Measurements from ENCODE around the gene SPTBN5.
A peak's percentile ranks its signal among the peaks of the same experiment; 100 is the strongest.

SPTBN5 gene

GRCh38 chr15:41856716-41857115 is 37.1 kb downstream of the SPTBN5 start:
- peaks cover 5% of the 10 kb centered on the region for H3K36me3 Mint-ChIP-seq (ENCODE audit: insufficient read depth)
- no peak for DNase-seq
- no peak for ATAC-seq (replicated peaks)

DNA sequence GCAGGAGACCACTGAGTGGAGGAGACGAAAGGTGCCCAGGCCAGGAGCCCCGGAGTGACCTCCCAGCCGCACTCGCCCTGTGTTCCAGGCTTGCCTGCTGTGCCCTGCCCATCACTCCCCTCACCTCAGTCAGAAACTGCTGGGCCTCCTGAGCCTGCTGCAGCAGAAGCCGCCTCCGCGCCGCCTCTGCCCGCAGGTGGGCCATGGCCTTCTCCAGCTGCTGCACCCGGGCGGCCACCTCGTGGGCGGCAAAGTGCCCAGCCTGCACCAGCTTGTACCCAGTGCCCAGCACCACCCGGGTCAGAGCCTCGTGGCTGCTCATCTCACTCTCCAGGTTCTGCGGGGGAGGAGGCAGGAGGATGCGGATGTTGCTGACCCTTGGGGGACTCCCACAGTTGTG is 37.6 kb downstream of the SPTBN5 start:
- Mint-ChIP-seq H3K9me3 (no peaks in the 10 kb centered on the region), H3K4me3 (no peak overlapping the region), H3K27ac (no peak overlapping the region), H3K27me3 (no peaks in the 10 kb centered on the region), H3K36me3 (ENCODE audit: insufficient read depth) (peaks cover 6% of the 10 kb centered on the region), H3K4me1 (ENCODE audit: low read depth in 2 of 2) (peaks cover 0 to 4% of the 10 kb centered on the region in 2 donors)
- no peak for ATAC-seq (replicated peaks)
- DNase-seq, result no peak

More at GRCh38 chr15:41856716-41857115, 37.1 kb downstream of the SPTBN5 start:
- Mint-ChIP-seq H3K27ac (no peak overlapping the region), H3K9me3 (no peaks in the 10 kb centered on the region), H3K27me3 (no peaks in the 10 kb centered on the region), H3K4me1 (ENCODE audit: low read depth in 2 of 2) (peaks cover 0 to 3% of the 10 kb centered on the region in 2 donors), H3K4me3 (no peak overlapping the region)

- Mint-ChIP-seq H3K4me1 (ENCODE audit: low read depth in 2 of 2) (peaks cover 0 to 8% of the 10 kb centered on the region in 2 donors), H3K27ac (peak overlapping the region in 1 of 2 donors; percentile 54), H3K36me3 (ENCODE audit: insufficient read depth) (peaks cover 10% of the 10 kb centered on the region), H3K4me3 (no peak overlapping the region), H3K9me3 (no peaks in the 10 kb centered on the region), H3K27me3 (no peaks in the 10 kb centered on the region)
- DNase-seq (no peak), ATAC-seq (replicated peaks) (no peak)
Measured at GRCh38 chr15:41855261-41855961, 38.4 kb downstream of the SPTBN5 start.

DNA sequence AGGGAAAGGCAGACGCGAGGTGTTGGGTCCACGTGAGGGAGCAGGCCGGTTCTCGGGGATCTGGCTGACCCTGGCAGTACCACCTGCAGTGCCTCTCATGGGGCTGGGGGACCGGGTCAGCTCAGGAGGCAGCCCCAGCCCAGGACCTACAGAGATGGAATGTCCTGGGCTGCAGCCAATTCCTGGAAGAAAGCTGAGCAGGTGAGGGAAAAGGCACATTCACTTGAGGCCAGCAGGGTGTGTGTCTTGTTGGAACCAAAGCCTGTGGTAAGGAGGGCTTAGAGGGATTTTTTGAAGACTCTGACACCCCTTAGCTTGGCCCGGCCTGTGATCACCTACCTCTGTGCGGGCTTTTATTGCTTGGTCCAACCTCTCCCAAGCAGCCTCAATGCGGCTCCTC is 39.4 kb downstream of the SPTBN5 start:
- no peak overlapping the region for H3K4me3 Mint-ChIP-seq
- H3K9me3 Mint-ChIP-seq, result no peaks in the 10 kb centered on the region
- DNase-seq, result no peak
- H3K27ac Mint-ChIP-seq, result no peak overlapping the region
- no peaks in the 10 kb centered on the region for H3K27me3 Mint-ChIP-seq
- H3K4me1 Mint-ChIP-seq (ENCODE audit: low read depth in 2 of 2), result peaks cover 0 to 6% of the 10 kb centered on the region in 2 donors
- H3K36me3 Mint-ChIP-seq (ENCODE audit: insufficient read depth), result peaks cover 11% of the 10 kb centered on the region
- no peak for ATAC-seq (replicated peaks)

GRCh38 chr15:41853831-41854230 is 40.0 kb downstream of the SPTBN5 start:
- Mint-ChIP-seq H3K4me3 (no peak overlapping the region), H3K36me3 (ENCODE audit: insufficient read depth) (peaks cover 14% of the 10 kb centered on the region), H3K4me1 (ENCODE audit: low read depth in 2 of 2) (peaks cover 0 to 6% of the 10 kb centered on the region in 2 donors), H3K27me3 (no peaks in the 10 kb centered on the region), H3K9me3 (no peaks in the 10 kb centered on the region), H3K27ac (no peak overlapping the region)
- no peak for ATAC-seq (replicated peaks)
- no peak for DNase-seq

- H3K4me1 Mint-ChIP-seq (ENCODE audit: low read depth in 2 of 2), result peaks cover 0 to 8% of the 10 kb centered on the region in 2 donors
- H3K27ac Mint-ChIP-seq, result peak overlapping the region in 1 of 2 donors; percentile 15
- no peaks in the 10 kb centered on the region for H3K9me3 Mint-ChIP-seq
- peaks cover 17% of the 10 kb centered on the region for H3K36me3 Mint-ChIP-seq (ENCODE audit: insufficient read depth)
- DNase-seq (no peak), ATAC-seq (replicated peaks) (no peak)
- H3K27me3 Mint-ChIP-seq, result no peaks in the 10 kb centered on the region
- no peak overlapping the region for H3K4me3 Mint-ChIP-seq
Measured at GRCh38 chr15:41852736-41853590, 40.9 kb downstream of the SPTBN5 start.

GRCh38 chr15:41851755-41852370 is 42.0 kb downstream of the SPTBN5 start:
- Mint-ChIP-seq H3K9me3 (no peaks in the 10 kb centered on the region), H3K4me3 (no peak overlapping the region), H3K4me1 (ENCODE audit: low read depth in 2 of 2) (peaks cover 0 to 10% of the 10 kb centered on the region in 2 donors), H3K36me3 (ENCODE audit: insufficient read depth) (peaks cover 22% of the 10 kb centered on the region), H3K27ac (peak overlapping the region in 1 of 2 donors; percentile 35), H3K27me3 (no peaks in the 10 kb centered on the region)
- ATAC-seq (replicated peaks) (no peak), DNase-seq (no peak)

DNA sequence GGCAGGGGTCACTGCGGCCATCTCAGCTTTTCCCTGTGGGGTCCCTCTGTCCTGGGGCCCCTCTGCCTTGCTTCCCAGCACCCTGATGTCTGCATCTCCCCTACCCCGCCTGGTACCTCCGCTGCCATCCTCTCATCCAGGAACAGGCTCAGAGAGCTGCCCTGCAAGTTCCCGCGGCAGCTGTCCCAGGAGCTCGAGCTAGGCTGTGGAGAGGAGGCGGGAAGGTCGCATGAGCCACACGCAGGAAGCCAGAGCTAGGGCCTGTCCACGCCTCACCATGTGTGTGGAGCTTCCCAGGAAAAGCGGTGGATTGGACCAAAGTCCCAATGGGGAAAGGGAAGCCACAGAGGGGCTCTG is 42.7 kb downstream of the SPTBN5 start:
- Mint-ChIP-seq H3K27me3 (no peaks in the 10 kb centered on the region), H3K9me3 (no peaks in the 10 kb centered on the region), H3K36me3 (ENCODE audit: insufficient read depth) (peaks cover 22% of the 10 kb centered on the region), H3K4me1 (ENCODE audit: low read depth in 2 of 2) (peaks cover 0 to 10% of the 10 kb centered on the region in 2 donors), H3K27ac (peak overlapping the region; percentile 58 to 65), H3K4me3 (no peak overlapping the region)
- no peak for DNase-seq
- no peak for ATAC-seq (replicated peaks)

- H3K4me3 Mint-ChIP-seq, result no peak overlapping the region
- H3K9me3 Mint-ChIP-seq, result no peaks in the 10 kb centered on the region
- peaks cover 0 to 10% of the 10 kb centered on the region in 2 donors for H3K4me1 Mint-ChIP-seq (ENCODE audit: low read depth in 2 of 2)
- H3K27me3 Mint-ChIP-seq, result no peaks in the 10 kb centered on the region
- ATAC-seq (replicated peaks) (no peak), DNase-seq (no peak)
- peak overlapping the region; percentile 58 to 65 for H3K27ac Mint-ChIP-seq
- H3K36me3 Mint-ChIP-seq (ENCODE audit: insufficient read depth), result peaks cover 23% of the 10 kb centered on the region
Measured at GRCh38 chr15:41850482-41851166, 43.2 kb downstream of the SPTBN5 start.

- Mint-ChIP-seq H3K9me3 (no peaks in the 10 kb centered on the region), H3K36me3 (ENCODE audit: insufficient read depth) (peaks cover 24% of the 10 kb centered on the region), H3K4me3 (no peak overlapping the region), H3K27me3 (no peaks in the 10 kb centered on the region), H3K27ac (peak overlapping the region in 1 of 2 donors; percentile 65), H3K4me1 (ENCODE audit: low read depth in 2 of 2) (peaks cover 0 to 10% of the 10 kb centered on the region in 2 donors)
- DNase-seq (no peak), ATAC-seq (replicated peaks) (no peak)
Measured at GRCh38 chr15:41849861-41850260, 44.0 kb downstream of the SPTBN5 start.

DNA sequence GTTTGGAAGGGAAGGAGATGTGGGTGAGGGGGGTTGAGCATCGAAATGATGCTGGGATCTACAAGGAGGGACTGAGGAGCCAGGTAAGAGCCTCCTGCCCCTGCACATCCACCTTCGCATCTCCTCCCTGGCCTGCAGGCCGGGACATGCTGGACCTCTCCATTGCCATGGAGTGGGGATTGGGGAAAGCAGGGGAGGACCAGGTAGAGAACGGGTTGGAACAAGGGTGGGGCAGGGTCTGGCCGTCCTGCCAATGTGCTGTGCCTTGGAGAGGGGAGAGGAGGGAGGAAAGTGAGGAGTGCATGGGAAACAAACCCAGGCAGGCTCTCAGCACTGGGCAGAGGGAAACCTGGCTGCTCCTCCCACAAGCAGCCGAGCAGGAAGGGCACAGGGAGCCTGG is 44.6 kb downstream of the SPTBN5 start:
- Mint-ChIP-seq H3K27me3 (no peaks in the 10 kb centered on the region), H3K9me3 (no peaks in the 10 kb centered on the region), H3K4me3 (no peak overlapping the region), H3K27ac (peak overlapping the region in 1 of 2 donors; percentile 62), H3K36me3 (ENCODE audit: insufficient read depth) (peaks cover 24% of the 10 kb centered on the region), H3K4me1 (ENCODE audit: low read depth in 2 of 2) (peaks cover 0 to 10% of the 10 kb centered on the region in 2 donors)
- ATAC-seq (replicated peaks) (no peak), DNase-seq (no peak)

DNA sequence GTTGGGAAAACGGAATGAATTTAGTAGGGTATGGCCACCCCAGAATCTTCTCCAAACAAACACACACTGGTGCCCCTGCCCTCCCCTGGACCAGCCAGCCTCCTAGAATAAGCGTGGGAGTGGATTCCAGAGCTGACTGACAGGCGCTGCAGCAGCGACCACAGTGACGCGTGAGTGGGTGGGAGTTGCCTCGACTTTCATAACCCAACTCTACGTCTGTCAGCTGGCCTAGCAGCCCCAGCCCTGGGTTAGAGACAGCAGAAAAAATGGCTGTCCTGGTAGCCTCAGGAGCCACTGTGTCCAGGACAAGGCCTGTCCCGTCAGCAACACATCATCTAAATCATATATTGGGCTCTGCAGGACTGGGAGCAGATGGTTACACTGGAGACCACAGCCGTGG is 45.2 kb downstream of the SPTBN5 start:
- Mint-ChIP-seq H3K9me3 (no peaks in the 10 kb centered on the region), H3K27me3 (no peaks in the 10 kb centered on the region), H3K4me1 (ENCODE audit: low read depth in 2 of 2) (peaks cover 0 to 10% of the 10 kb centered on the region in 2 donors), H3K4me3 (no peak overlapping the region), H3K27ac (peak overlapping the region in 1 of 2 donors; percentile 2), H3K36me3 (ENCODE audit: insufficient read depth) (peaks cover 24% of the 10 kb centered on the region)
- DNase-seq (no peak), ATAC-seq (replicated peaks) (no peak)

- Mint-ChIP-seq H3K4me1 (ENCODE audit: low read depth in 2 of 2) (peaks cover 0 to 10% of the 10 kb centered on the region in 2 donors), H3K9me3 (no peaks in the 10 kb centered on the region), H3K4me3 (no peak overlapping the region), H3K27me3 (no peaks in the 10 kb centered on the region), H3K27ac (peak overlapping the region in 1 of 2 donors; percentile 2), H3K36me3 (ENCODE audit: insufficient read depth) (peaks cover 24% of the 10 kb centered on the region)
- no peak for DNase-seq
- no peak for ATAC-seq (replicated peaks)
Measured at GRCh38 chr15:41847981-41848380, 45.9 kb downstream of the SPTBN5 start.

Data from effector memory CD8-positive, alpha-beta T cell (primary cell).